Tibial nerve (tissue), 4 donors: ENCODE measurements around the gene FBXL17. TPM values are rescaled to one million over a fixed set of nuclear protein-coding genes. Genes with fewer than 3 reads are reported as not detected.
A peak's percentile ranks its signal among the peaks of the same experiment; 100 is the strongest.

Source experiments
- DNase-seq, 2 donors: peaks; one replicate each; pipeline ENCODE4 v3.0.0-alpha.2; 2019; ENCODE audit warnings: low spot score in 2 of 2
- H3K27ac ChIP-seq, 4 donors: fragments of 200-600 bp; sonication (generic) in 3 of 4; one replicate each; pipeline ENCODE4 v1.5.1; 2017 to 2019; ENCODE audit warnings: mild to moderate bottlenecking in 1 of 4
- H3K27me3 ChIP-seq, 2 donors: fragments of 200-600 bp; sonication (generic) in 1 of 2; one replicate each; pipeline versions ENCODE4 v1.5.1 to v1.6.0; 2017 to 2019
- H3K36me3 ChIP-seq, 3 donors: fragments of 200-600 bp; sonication (generic); one replicate each; pipeline ENCODE4 v1.5.1; 2018 to 2019
- H3K4me1 ChIP-seq, 4 donors: fragments of 200-600 bp; sonication (generic) in 3 of 4; one replicate each; pipeline ENCODE4 v1.5.1; 2017 to 2019
- H3K4me3 ChIP-seq, 4 donors: fragments of 200-600 bp; sonication (generic) in 3 of 4; one replicate each; pipeline ENCODE4 v1.5.1; 2017 to 2019; ENCODE audit warnings: mild to moderate bottlenecking in 1 of 4, moderate library complexity in 1 of 4
- H3K9me3 ChIP-seq, 4 donors: fragments of 200-600 bp; sonication (generic) in 3 of 4; one replicate each; pipeline ENCODE4 v1.5.1; 2017 to 2019
- EP300 ChIP-seq, 2 donors: sonication (generic); formaldehyde crosslinking; IDR thresholded peaks; one replicate each; pipeline ENCODE4 v1.6.1; 2017; ENCODE audit warnings: antibody characterized with exemption in 2 of 2, mild to moderate bottlenecking in 1 of 2
- POLR2A ChIP-seq, 2 donors: fragments of 450-650 bp; IDR thresholded peaks; one replicate each; pipeline ENCODE4 v1.6.1; 2017; ENCODE audit warnings: antibody characterized with exemption in 2 of 2, mild to moderate bottlenecking in 2 of 2, moderate library complexity in 2 of 2
- WGBS, 2 donors: methylation state at CpG; one replicate each; pipeline ENCODE4 v1.1.5; 2018; 5-methylcytosine and 5-hydroxymethylcytosine counted together
- total RNA-seq, 4 donors: library from RNA; depleted of rRNA; stranded (reverse); fragments of >200 nt; gene quantifications; one replicate each; pipeline ENCODE4 v1.1.0, GENCODE V29; 2016
- TF ChIP-seq, protein P1 (sequence below), 5 experiments: fragments of 200-600 bp in 3 of 5; fragments of 450-650 bp in 2 of 5; sonication (generic) in 3 of 5; IDR thresholded peaks; one replicate each; pipeline ENCODE4 v1.5.1; 2016 to 2019; ENCODE audit warnings: antibody characterized with exemption in 5 of 5, mild to moderate bottlenecking in 3 of 5, moderate library complexity in 2 of 5

Gene FBXL17
- total RNA-seq, 4 donors from 2014 or later, result 16.5 to 19.0 (median 17.6) TPM

GRCh38 chr5:107997338-107997980 lies 384.4 kb downstream of the FBXL17 start:
- no peak overlapping the region for H3K4me3 ChIP-seq
- no peaks in the 10 kb centered on the region for H3K9me3 ChIP-seq
- H3K36me3 ChIP-seq, result no peaks in the 10 kb centered on the region
- no peaks in the 10 kb centered on the region for H3K27me3 ChIP-seq
- WGBS, 2 donors, result 53 to 55% methylated on average over 4 of the region's 4 CpGs
- DNase-seq, result no peak
- TF ChIP-seq EP300 (IDR thresholded peaks at IDR 0.05) (no peak), POLR2A (IDR thresholded peaks at IDR 0.05) (no peak)
- TF ChIP-seq, protein P1, sequence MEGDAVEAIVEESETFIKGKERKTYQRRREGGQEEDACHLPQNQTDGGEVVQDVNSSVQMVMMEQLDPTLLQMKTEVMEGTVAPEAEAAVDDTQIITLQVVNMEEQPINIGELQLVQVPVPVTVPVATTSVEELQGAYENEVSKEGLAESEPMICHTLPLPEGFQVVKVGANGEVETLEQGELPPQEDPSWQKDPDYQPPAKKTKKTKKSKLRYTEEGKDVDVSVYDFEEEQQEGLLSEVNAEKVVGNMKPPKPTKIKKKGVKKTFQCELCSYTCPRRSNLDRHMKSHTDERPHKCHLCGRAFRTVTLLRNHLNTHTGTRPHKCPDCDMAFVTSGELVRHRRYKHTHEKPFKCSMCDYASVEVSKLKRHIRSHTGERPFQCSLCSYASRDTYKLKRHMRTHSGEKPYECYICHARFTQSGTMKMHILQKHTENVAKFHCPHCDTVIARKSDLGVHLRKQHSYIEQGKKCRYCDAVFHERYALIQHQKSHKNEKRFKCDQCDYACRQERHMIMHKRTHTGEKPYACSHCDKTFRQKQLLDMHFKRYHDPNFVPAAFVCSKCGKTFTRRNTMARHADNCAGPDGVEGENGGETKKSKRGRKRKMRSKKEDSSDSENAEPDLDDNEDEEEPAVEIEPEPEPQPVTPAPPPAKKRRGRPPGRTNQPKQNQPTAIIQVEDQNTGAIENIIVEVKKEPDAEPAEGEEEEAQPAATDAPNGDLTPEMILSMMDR (IDR thresholded peaks at IDR 0.05), result no peak
- H3K27ac ChIP-seq, result no peak overlapping the region
- H3K4me1 ChIP-seq, result no peaks in the 10 kb centered on the region

GRCh38 chr5:107993341-107993740 lies 388.6 kb downstream of the FBXL17 start:
- 94 to 97% methylated on average over 2 of the region's 2 CpGs for WGBS, 2 donors
- no peak for DNase-seq
- no peaks in the 10 kb centered on the region for H3K9me3 ChIP-seq
- H3K4me1 ChIP-seq, result no peaks in the 10 kb centered on the region
- H3K27ac ChIP-seq, result no peak overlapping the region
- H3K27me3 ChIP-seq, result no peaks in the 10 kb centered on the region
- no peak overlapping the region for H3K4me3 ChIP-seq
- no peaks in the 10 kb centered on the region for H3K36me3 ChIP-seq
- TF ChIP-seq, protein P1 (IDR thresholded peaks at IDR 0.05), result no peak
- TF ChIP-seq POLR2A (IDR thresholded peaks at IDR 0.05) (no peak), EP300 (IDR thresholded peaks at IDR 0.05) (no peak)

DNA sequence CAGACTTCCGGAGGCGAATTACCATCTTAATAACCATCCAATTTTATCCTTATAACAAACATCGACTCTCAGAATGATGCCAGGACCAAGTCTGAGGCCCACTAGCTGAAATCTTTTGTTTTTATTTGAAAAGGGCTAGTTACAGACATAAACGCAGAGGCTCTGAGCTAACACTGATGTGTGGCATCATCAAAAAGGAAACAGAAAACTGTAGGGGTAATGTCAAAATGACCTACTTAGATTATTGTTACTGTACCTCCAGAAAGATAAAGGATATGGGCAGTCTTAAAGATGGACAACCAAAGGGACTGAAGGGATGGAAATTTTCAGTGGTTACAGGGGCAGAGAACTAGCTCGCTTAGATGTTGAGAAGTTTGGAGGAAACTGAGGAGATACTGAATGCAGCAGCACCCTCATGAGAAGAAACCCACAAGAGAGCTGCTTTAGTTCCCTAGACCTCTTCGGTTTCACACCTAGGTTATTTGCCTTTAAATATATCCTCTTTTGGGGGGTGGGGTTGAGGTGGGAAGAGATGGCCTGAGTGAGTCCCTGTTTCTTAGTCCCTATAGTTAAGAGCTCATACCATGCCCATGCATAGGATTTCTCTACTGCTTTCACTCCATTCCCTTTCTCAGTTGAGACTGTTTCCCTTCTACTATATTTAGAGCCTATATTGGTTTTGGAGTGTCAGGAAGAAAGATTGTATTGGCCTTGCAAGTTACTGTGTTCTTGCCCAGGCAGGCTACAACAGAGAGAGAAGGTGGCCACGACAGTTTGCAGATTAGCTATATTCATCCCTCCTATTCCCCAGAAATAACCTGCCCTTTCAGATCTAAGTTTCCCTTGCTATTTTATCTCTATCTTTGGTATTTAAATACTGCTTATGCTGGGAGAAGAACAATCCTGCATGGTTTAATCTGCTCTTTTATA lies 390.8 kb downstream of the FBXL17 start:
- no peaks in the 10 kb centered on the region for H3K27me3 ChIP-seq
- WGBS, 2 donors, result 87 to 89% methylated on average over 7 of the region's 7 CpGs

GRCh38 chr5:107985144-107985543 lies 396.8 kb downstream of the FBXL17 start:
- Histone ChIP-seq H3K9me3 (no peaks in the 10 kb centered on the region), H3K4me1 (peaks cover 0 to 5% (median 0%) of the 10 kb centered on the region in 4 donors), H3K27me3 (no peaks in the 10 kb centered on the region), H3K36me3 (no peaks in the 10 kb centered on the region), H3K27ac (no peak overlapping the region), H3K4me3 (no peak overlapping the region)
- TF ChIP-seq EP300 (IDR thresholded peaks at IDR 0.05) (no peak), POLR2A (IDR thresholded peaks at IDR 0.05) (no peak)
- TF ChIP-seq, protein P1 (IDR thresholded peaks at IDR 0.05), result no peak
- DNase-seq, result peak in 1 of 2 donors; percentile 11

More for the DNA sequence above, 390.8 kb downstream of the FBXL17 start:
- H3K4me1 ChIP-seq, result no peaks in the 10 kb centered on the region
- no peak for TF ChIP-seq POLR2A (IDR thresholded peaks at IDR 0.05)
- no peak for TF ChIP-seq EP300 (IDR thresholded peaks at IDR 0.05)
- TF ChIP-seq, protein P1 (IDR thresholded peaks at IDR 0.05), result no peak
- DNase-seq, result no peak
- no peak overlapping the region for H3K4me3 ChIP-seq
- no peaks in the 10 kb centered on the region for H3K36me3 ChIP-seq
- H3K27ac ChIP-seq, result no peak overlapping the region
- no peaks in the 10 kb centered on the region for H3K9me3 ChIP-seq
